ENCODE measurements around the gene LCN6. TPM values are rescaled to one million over a fixed set of nuclear protein-coding genes. Genes with fewer than 3 reads are reported as not detected.
A peak's percentile ranks its signal among the peaks of the same experiment; 100 is the strongest.

LCN6 gene
- total RNA-seq, 4 donors from 2014 or later = 14.2 to 70.0 (median 42.9) TPM

GRCh38 chr9:136733611-136734010, 14.7 kb downstream of the LCN6 start:
- 74 to 81% methylated on average over 11 to 12 of the region's 12 CpGs for WGBS, 2 donors
- Histone ChIP-seq H3K27me3 (no peaks in the 10 kb centered on the region), H3K27ac (no peak overlapping the region), H3K36me3 (no peaks in the 10 kb centered on the region), H3K4me1 (peaks cover 0 to 15% (median 8%) of the 10 kb centered on the region in 4 donors), H3K9me3 (no peaks in the 10 kb centered on the region), H3K4me3 (no peak overlapping the region)
- no peak for DNase-seq (ENCODE audit: low spot score in 2 of 2)
- TF ChIP-seq POLR2A (IDR thresholded peaks at IDR 0.05) (no peak), CTCF (IDR thresholded peaks at IDR 0.05) (no peak), EP300 (IDR thresholded peaks at IDR 0.05) (no peak)

- H3K4me1 ChIP-seq = peaks cover 0 to 18% (median 9%) of the 10 kb centered on the region in 4 donors
- WGBS, 2 donors = 49 to 54% methylated on average over 16 of the region's 16 CpGs
- no peak overlapping the region for H3K27ac ChIP-seq
- TF ChIP-seq POLR2A (IDR thresholded peaks at IDR 0.05) (no peak), EP300 (IDR thresholded peaks at IDR 0.05) (no peak), CTCF (IDR thresholded peaks at IDR 0.05) (no peak)
- no peak for DNase-seq (ENCODE audit: low spot score in 2 of 2)
- no peaks in the 10 kb centered on the region for H3K36me3 ChIP-seq
- no peaks in the 10 kb centered on the region for H3K27me3 ChIP-seq
- no peak overlapping the region for H3K4me3 ChIP-seq
- no peaks in the 10 kb centered on the region for H3K9me3 ChIP-seq
These were observed 15.7 kb downstream of the LCN6 start for GRCh38 chr9:136732444-136733178.

GRCh38 chr9:136729926-136730325, 18.4 kb downstream of the LCN6 start:
- no peak for TF ChIP-seq POLR2A (IDR thresholded peaks at IDR 0.05)
- no peak for DNase-seq (ENCODE audit: low spot score in 2 of 2)
- Histone ChIP-seq H3K36me3 (peaks cover 0 to 19% (median 5%) of the 10 kb centered on the region in 3 donors), H3K4me1 (peaks cover 0 to 45% (median 25%) of the 10 kb centered on the region in 4 donors), H3K4me3 (no peak overlapping the region), H3K9me3 (no peaks in the 10 kb centered on the region), H3K27ac (no peak overlapping the region), H3K27me3 (no peaks in the 10 kb centered on the region)
- WGBS, 2 donors = 73 to 94% methylated on average over 2 to 8 of the region's 8 CpGs

- Histone ChIP-seq H3K9me3 (no peaks in the 10 kb centered on the region), H3K27me3 (no peaks in the 10 kb centered on the region), H3K27ac (peak overlapping the region in 1 of 4 donors; percentile 85), H3K36me3 (peaks cover 0 to 27% (median 6%) of the 10 kb centered on the region in 3 donors), H3K4me1 (peaks cover 0 to 52% (median 25%) of the 10 kb centered on the region in 4 donors), H3K4me3 (peak overlapping the region in 3 of 4 donors; percentile 67 to 95 (median 84))
- DNase-seq (ENCODE audit: low spot score in 2 of 2) = no peak
- TF ChIP-seq CTCF (IDR thresholded peaks at IDR 0.05) = no peak
- TF ChIP-seq EP300 (IDR thresholded peaks at IDR 0.05) = no peak
- TF ChIP-seq POLR2A (IDR thresholded peaks at IDR 0.05) = no peak
- 79 to 92% methylated on average over 7 of the region's 7 CpGs for WGBS, 2 donors
These were observed 19.2 kb downstream of the LCN6 start for GRCh38 chr9:136729144-136729543.

- Histone ChIP-seq H3K4me1 (peaks cover 0 to 57% (median 25%) of the 10 kb centered on the region in 4 donors), H3K36me3 (peaks cover 0 to 32% (median 12%) of the 10 kb centered on the region in 3 donors)
These were observed 19.7 kb downstream of the LCN6 start for GRCh38 chr9:136728548-136729123.

GRCh38 chr9:136728080-136728547, 20.2 kb downstream of the LCN6 start:
- H3K4me1 ChIP-seq = peaks cover 0 to 61% (median 25%) of the 10 kb centered on the region in 4 donors
- no peaks in the 10 kb centered on the region for H3K27me3 ChIP-seq
- H3K36me3 ChIP-seq = peaks cover 0 to 37% (median 16%) of the 10 kb centered on the region in 3 donors
- H3K9me3 ChIP-seq = no peaks in the 10 kb centered on the region
- H3K27ac ChIP-seq = peak overlapping the region in 3 of 4 donors; percentile 68 to 85 (median 76)
- DNase-seq (ENCODE audit: low spot score in 2 of 2) = peak; percentile 81 to 86
- H3K4me3 ChIP-seq = peak overlapping the region; percentile 64 to 95 (median 76)
- peak; percentile 62 to 99 for TF ChIP-seq EP300 (IDR thresholded peaks at IDR 0.05)
- peak; percentile 95 to 100 (median 98) for TF ChIP-seq CTCF (IDR thresholded peaks at IDR 0.05)
- peak; percentile 93 to 96 for TF ChIP-seq POLR2A (IDR thresholded peaks at IDR 0.05)
- 0 to 1% methylated on average over 14 to 19 of the region's 66 CpGs for whole genome bisulfite sequencing, 2 donors

More at GRCh38 chr9:136728548-136729123, 19.7 kb downstream of the LCN6 start:
- no peak for DNase-seq (ENCODE audit: low spot score in 2 of 2)
- Histone ChIP-seq H3K4me3 (peak overlapping the region; percentile 64 to 95 (median 76)), H3K9me3 (no peaks in the 10 kb centered on the region), H3K27me3 (no peaks in the 10 kb centered on the region), H3K27ac (peak overlapping the region in 3 of 4 donors; percentile 68 to 85 (median 76))
- no peak for TF ChIP-seq EP300 (IDR thresholded peaks at IDR 0.05)
- TF ChIP-seq POLR2A (IDR thresholded peaks at IDR 0.05) = no peak
- WGBS, 2 donors = 3 to 32% methylated on average over 3 to 49 of the region's 53 CpGs
